Measurements from ENCODE around the gene GCSAM.

- no peak for TF ChIP-seq CTCF (conservative IDR thresholded peaks at IDR 0.05; ENCODE audit: low read depth, low read length)
- TF ChIP-seq EZH2 (IDR thresholded peaks at IDR 0.05; ENCODE audit: low read length, unreplicated experiment): no peak
These were observed 37.0 kb upstream of the GCSAM start for GRCh38 chr3:112170046-112170445.

Data from PC-3 (cell line).